Measurements from ENCODE around the gene OR6M1.

OR6M1 gene

DNA sequence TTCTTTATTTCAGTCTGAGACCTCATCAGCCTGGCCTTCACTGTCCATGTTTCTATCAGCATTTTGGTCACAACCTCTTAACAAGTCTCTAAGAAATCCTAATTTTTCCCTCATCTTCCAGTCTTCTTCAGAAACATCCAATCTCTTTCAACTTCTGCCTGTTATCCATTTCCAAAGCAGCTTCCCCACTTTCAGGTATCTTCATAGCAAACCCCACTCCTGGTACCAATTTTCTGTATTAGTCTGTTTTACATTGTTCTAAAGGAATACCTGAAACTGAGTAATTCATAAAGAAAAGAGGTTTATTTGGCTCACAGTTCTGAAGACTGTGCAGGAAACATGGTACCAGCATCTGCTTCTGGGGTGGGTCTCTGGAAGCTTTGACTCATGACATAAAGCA is 43.7 kb downstream of the OR6M1 start:
- no peak for DNase-seq (ENCODE audit: low read depth, low spot score)
- CTCF ChIA-PET, result no interaction called here
- TF ChIP-seq, protein P1, sequence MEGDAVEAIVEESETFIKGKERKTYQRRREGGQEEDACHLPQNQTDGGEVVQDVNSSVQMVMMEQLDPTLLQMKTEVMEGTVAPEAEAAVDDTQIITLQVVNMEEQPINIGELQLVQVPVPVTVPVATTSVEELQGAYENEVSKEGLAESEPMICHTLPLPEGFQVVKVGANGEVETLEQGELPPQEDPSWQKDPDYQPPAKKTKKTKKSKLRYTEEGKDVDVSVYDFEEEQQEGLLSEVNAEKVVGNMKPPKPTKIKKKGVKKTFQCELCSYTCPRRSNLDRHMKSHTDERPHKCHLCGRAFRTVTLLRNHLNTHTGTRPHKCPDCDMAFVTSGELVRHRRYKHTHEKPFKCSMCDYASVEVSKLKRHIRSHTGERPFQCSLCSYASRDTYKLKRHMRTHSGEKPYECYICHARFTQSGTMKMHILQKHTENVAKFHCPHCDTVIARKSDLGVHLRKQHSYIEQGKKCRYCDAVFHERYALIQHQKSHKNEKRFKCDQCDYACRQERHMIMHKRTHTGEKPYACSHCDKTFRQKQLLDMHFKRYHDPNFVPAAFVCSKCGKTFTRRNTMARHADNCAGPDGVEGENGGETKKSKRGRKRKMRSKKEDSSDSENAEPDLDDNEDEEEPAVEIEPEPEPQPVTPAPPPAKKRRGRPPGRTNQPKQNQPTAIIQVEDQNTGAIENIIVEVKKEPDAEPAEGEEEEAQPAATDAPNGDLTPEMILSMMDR (IDR thresholded peaks at IDR 0.05; ENCODE audit: insufficient read depth, low read length, missing control alignments), result no peak
- POLR2A ChIA-PET, result no interaction called here
- H3K4me3 ChIP-seq (ENCODE audit: low read depth, low read length), result no peak overlapping the region

DNA sequence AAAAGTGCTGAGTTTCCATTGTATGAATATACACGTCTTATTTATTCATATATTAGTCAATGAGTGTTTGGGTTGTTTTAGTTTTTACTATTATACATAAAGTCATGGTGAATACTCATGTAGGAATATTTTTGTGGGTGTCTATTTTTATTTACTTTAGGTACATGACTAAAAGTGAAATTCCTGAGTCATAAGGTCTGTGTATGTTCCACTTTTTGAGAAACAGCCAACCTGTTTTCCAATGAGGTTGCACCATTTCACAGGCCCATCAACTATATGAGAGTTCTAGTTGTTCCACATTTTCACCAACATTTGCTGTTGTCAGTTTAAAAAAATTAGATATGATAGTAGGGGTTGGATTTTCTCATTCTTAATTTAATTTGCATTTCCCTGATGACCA is 45.3 kb downstream of the OR6M1 start:
- no peak for DNase-seq (ENCODE audit: low read depth, low spot score)
- H3K4me3 ChIP-seq (ENCODE audit: low read depth, low read length), result no peak overlapping the region
- POLR2A ChIA-PET, result no interaction called here
- TF ChIP-seq, protein P1 (IDR thresholded peaks at IDR 0.05; ENCODE audit: insufficient read depth, low read length, missing control alignments), result no peak
- CTCF ChIA-PET, result no interaction called here

DNA sequence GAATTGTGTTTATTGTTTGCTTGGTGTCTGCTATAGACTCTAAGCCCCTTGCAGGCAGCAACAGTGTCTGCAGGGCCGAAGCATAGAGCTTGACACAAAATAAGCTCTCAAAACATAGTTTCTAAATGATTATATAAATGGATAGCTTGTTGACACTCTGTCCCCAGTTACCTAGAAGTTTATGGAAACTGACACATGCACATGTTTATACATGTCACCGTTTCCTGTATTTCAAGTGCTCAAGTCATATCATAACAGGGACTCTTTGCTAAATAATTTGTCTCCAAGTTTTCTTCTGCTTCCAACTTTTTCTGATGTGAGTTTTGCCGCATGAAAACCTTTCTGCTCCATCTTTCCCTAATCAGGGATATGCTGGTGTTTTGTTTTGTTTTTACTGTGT is 48.2 kb downstream of the OR6M1 start:
- POLR2A ChIA-PET, result no interaction called here
- CTCF ChIA-PET, result no interaction called here
- no peak overlapping the region for H3K4me3 ChIP-seq (ENCODE audit: low read depth, low read length)
- DNase-seq (ENCODE audit: low read depth, low spot score), result no peak
- TF ChIP-seq, protein P1 (IDR thresholded peaks at IDR 0.05; ENCODE audit: insufficient read depth, low read length, missing control alignments), result no peak

DNA sequence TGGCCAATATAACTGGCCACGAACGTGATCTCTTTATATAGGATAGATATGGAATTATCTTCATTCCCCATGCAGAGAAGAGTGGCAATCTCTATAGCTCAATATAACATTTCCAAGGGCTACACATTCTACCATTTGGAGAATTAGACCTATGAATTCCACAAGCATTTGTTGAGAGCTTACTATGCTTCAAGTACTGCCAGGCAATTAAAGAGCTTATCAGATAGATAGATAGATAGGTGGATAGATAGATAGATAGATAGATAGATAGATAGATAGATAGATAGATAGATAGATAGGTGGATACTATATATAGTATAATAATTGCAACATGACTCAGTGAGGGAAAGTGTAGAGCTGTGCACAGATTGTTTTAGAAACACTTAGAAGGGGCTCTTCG is 50.3 kb downstream of the OR6M1 start:
- no peak overlapping the region for H3K4me3 ChIP-seq (ENCODE audit: low read depth, low read length)
- TF ChIP-seq, protein P1 (IDR thresholded peaks at IDR 0.05; ENCODE audit: insufficient read depth, low read length, missing control alignments), result no peak
- ChIA-PET CTCF (no interaction called here), POLR2A (no interaction called here)
- DNase-seq (ENCODE audit: low read depth, low spot score), result no peak

Measured in AG04449 (cell line).